Bladder microvascular endothelial cell (primary cell): ENCODE measurements around the gene ZNF669. TPM values are rescaled to one million over a fixed set of nuclear protein-coding genes. Genes with fewer than 3 reads are reported as not detected.

Source experiments
- total RNA-seq: library from RNA; depleted of rRNA; stranded (reverse); fragments of >200 nt; gene quantifications from 2 replicates; pipeline ENCODE4 v1.2.3, GENCODE V29; 2014

The ZNF669 gene
- 8.3 and 12.4 TPM in 2 replicates for total RNA-seq

DNA sequence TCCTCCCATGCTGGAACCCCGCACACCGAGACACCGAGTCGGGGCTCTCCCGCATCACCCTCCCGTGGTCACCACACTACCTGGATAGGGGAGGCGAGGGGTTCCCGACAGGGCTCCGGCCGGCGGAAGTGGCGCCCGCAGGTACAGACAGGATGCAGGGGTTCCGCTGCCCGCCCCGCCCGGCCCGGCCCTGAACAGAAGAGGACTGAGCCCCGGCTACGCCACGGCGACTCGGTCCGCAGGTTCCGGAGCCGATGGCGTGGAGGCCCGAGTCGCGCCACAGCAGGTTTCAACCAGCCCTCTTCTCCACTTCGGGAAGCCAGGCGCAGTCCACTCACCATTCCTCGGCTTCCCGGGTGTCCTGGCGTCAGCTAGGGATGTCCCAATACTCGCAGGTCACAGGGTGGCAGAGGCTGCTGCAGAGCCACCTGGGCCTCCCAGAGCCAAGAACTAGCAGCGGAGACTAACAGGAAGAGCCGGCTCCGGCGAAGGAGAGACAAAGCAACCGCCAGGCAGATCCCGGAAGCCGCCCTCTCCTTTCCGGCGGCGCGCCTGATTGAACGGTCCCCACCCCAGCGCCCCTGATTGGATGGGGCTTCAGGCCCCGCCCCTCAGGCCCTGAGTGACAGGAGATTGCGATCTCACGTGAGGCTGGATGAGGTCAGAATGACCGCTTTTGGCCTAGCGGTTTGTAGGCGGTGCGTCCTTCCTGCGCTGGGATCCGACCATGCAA, at the start of gene ZNF669:
TSS of gene ZNF669 (minus strand) at position 498 of the 733 bp plus-strand sequence. CDS start at position 341, 157 bp downstream.

DNA sequence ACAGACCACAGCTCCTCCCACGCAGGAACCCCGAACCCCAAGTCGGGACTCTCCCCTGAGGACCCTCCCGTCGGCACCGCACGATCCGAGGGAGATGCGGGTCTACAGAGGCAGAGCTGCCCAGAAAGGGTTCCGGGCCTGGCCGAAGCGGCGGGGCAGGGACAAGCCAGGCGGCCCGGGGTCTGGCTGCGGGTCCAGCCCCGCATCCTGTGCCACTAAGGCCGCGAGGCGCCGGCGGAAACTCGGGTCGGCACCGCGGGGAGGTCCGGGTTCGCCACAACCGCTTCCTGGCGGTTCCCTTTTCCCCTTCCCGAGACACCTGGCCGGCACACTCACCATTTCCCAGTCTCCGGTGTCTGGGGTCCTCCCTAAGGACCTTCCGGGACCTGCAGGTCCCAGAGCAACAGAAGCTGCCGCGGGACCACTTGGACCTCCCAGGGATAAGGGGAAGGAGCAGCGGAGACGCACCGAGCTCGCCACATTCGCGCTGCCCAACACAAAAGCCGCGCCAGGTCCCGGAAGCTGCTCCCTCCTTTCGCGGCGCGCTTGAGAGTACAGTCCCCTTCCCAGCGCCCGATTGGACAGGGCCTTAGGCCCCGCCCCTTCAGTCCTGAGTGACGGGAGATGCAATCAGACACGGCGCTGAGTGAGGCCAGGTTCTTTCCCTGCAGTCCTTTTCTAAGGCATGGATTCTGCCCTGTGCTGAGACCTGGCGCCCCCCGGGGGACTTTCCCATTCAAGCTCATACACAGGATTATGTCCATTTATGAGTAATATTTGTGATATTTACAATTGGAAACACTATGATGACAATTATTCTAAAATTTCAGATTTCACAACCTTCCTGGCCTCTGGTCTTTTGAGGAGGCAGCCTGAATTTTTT, 25.7 kb downstream of the ZNF669 start, which contains the start of gene ZNF670:
TSS of gene ZNF670 (minus strand) at position 554 of the 883 bp plus-strand sequence. CDS start at position 339, 215 bp downstream.

Other genes with a start within 250 kb of the ZNF669 start
- gene AHCTF1, start 172.4 kb downstream of the ZNF669 start, total RNA-seq: 19.1 and 33.5 TPM in 2 replicates
- gene ZNF695, start 96.3 kb downstream of the ZNF669 start, total RNA-seq: 2.3 and 3.3 TPM in 2 replicates
- 3.6 and 9.9 TPM in 2 replicates for gene ZNF670, start 25.5 kb downstream of the ZNF669 start, total RNA-seq
- 33.0 and 47.3 TPM in 2 replicates for gene ZNF124, start 67.7 kb upstream of the ZNF669 start, total RNA-seq
- gene VN1R5, start 151.7 kb upstream of the ZNF669 start, total RNA-seq: not detected in 2 replicates
- 13.8 and 19.3 TPM in 2 replicates for gene ZNF496, start 227.5 kb upstream of the ZNF669 start, total RNA-seq